ENCODE measurements around the gene DYSF.

Gene DYSF

GRCh38 chr2:71727562-71727961 is 274.2 kb downstream of the DYSF start:
- no peak for DNase-seq (ENCODE audit: low read depth)

- DNase-seq (ENCODE audit: low read depth): no peak
These were observed 274.7 kb downstream of the DYSF start for GRCh38 chr2:71728036-71728435.

GRCh38 chr2:71730785-71731383 is 277.5 kb downstream of the DYSF start:
- DNase-seq (ENCODE audit: low read depth): no peak

GRCh38 chr2:71734620-71735019 is 281.3 kb downstream of the DYSF start:
- no peak for DNase-seq (ENCODE audit: low read depth)

GRCh38 chr2:71735676-71736075 is 282.3 kb downstream of the DYSF start:
- DNase-seq (ENCODE audit: low read depth): no peak

Measured in activated T-helper 1 cell treated with Interleukin-2 at 50 U/mL for 16 hours (primary cell).